MM.1S (cell line): Measurements from ENCODE around the gene CEP170B.

Experiments used
- CTCF ChIP-seq: fragments of 300-600 bp; sonication (generic); IDR thresholded peaks from 2 replicates; pipeline ENCODE4 v1.5.1; 2016; ENCODE audit warnings: antibody characterized with exemption, low read length, mixed read lengths
- EZH2 ChIP-seq: fragments of 300-600 bp; sonication (generic); optimal IDR thresholded peaks from 2 replicates; pipeline ENCODE3; 2017; ENCODE audit warnings: low read depth, mild to moderate bottlenecking, antibody characterized with exemption, low read length, mixed read lengths
- EZH2phosphoT487 ChIP-seq: fragments of 300-600 bp; sonication (generic); IDR thresholded peaks from 2 replicates; pipeline ENCODE4 v1.6.1; 2018; ENCODE audit warnings: antibody characterized with exemption, low read length

GRCh38 chr14:104931771-104932675 lies 67.0 kb downstream of the CEP170B start:
- no peak for TF ChIP-seq CTCF
- TF ChIP-seq EZH2: no peak
- no peak for TF ChIP-seq EZH2phosphoT487
